ENCODE results near the gene DYNC2I2.

GRCh38 chr9:128702949-128703615 lies 46.4 kb upstream of the DYNC2I2 start:
- no peak for TF ChIP-seq USF1 (IDR thresholded peaks at IDR 0.05)
- no peak for TF ChIP-seq RAD21 (IDR thresholded peaks at IDR 0.05; ENCODE audit: low read depth)
- no peak for TF ChIP-seq NFIC (IDR thresholded peaks at IDR 0.05)
- no peak; the same call in none of the 2 replicates for TF ChIP-seq ZBTB7A (IDR thresholded peaks at IDR 0.05; ENCODE audit: low read depth)
- no peak for TF ChIP-seq CREB1 (IDR thresholded peaks at IDR 0.05; ENCODE audit: low read depth)
- TF ChIP-seq REST (IDR thresholded peaks at IDR 0.05; ENCODE audit: low read depth): no peak
- TF ChIP-seq TAF1 (IDR thresholded peaks at IDR 0.05; ENCODE audit: low read depth): no peak; the same call in 1 of the 2 replicates
- no peak for TF ChIP-seq EP300 (IDR thresholded peaks at IDR 0.05; ENCODE audit: borderline replicate concordance)
- TF ChIP-seq EGR1 (IDR thresholded peaks at IDR 0.05): no peak
- TF ChIP-seq MAX (IDR thresholded peaks at IDR 0.05): peak; percentile 64
